K562 (cell line): ENCODE results near the gene PHPT1. TPM values are rescaled to one million over a fixed set of nuclear protein-coding genes. Genes with fewer than 3 reads are reported as not detected.

Source experiments
- IRF1 ChIP-seq: sonication (generic); formaldehyde crosslinking; IDR thresholded peaks from 2 replicates; pipeline ENCODE4 v1.8.0; 2022; ENCODE audit warnings: missing genetic modification reagents, mild to moderate bottlenecking, borderline replicate concordance
- KDM5B ChIP-seq: fragments of 200-600 bp; sonication (generic); IDR thresholded peaks from 2 replicates; pipeline ENCODE4 v1.6.1; 2012; ENCODE audit warnings: low read depth, mild to moderate bottlenecking, moderate library complexity, low read length, control low read depth, inconsistent platforms; ENCODE audit not compliant: insufficient replicate concordance
- POLR2G ChIP-seq: fragments of 200-400 bp; formaldehyde crosslinking; IDR thresholded peaks from 2 replicates; pipeline ENCODE4 v1.6.1; 2017; ENCODE audit warnings: low read depth, mild to moderate bottlenecking, antibody characterized with exemption, low read length, moderate library complexity
- RBM22 ChIP-seq: fragments of 200-400 bp; formaldehyde crosslinking; IDR thresholded peaks from 2 replicates; pipeline ENCODE4 v1.6.1; 2018; ENCODE audit warnings: low read length, low read depth; ENCODE audit not compliant: poor library complexity, severe bottlenecking
- ZNF318 ChIP-seq, 2 experiments: fragments of 450-650 bp; IDR thresholded peaks; 2 replicates each; pipeline ENCODE4 v1.6.1; 2016; ENCODE audit warnings: mild to moderate bottlenecking in 2 of 2, borderline replicate concordance in 1 of 2, low read depth in 1 of 2, moderate library complexity in 1 of 2
- polyA plus RNA-seq, 8 experiments: library from polyadenylated mRNA; depleted of rRNA in 4 of 8; stranded (reverse) in 5 of 8; unstranded in 3 of 8; fragments of >200 nt; fragmentation: Nextera tagmentation in 2 of 8; fragmentation: Illumina TruSeq in 1 of 8; extraction: Ambion mirVana in 2 of 8; extraction: Trizol in 1 of 8; gene quantifications; 2 replicates each; pipeline versions ENCODE4 v1.2.1 to v1.2.3, GENCODE V29; 2011 to 2014; ENCODE audit warnings: inconsistent platforms in 1 of 8, missing spikeins in 1 of 8
- total RNA-seq, 7 experiments: library from RNA; depleted of rRNA in 6 of 7; stranded (reverse); fragments of >200 nt in 6 of 7; fragmentation: Illumina TruSeq in 2 of 7; extraction: Trizol in 2 of 7; gene quantifications; 2 replicates each; pipeline versions ENCODE4 v1.2.1 to v1.2.3, GENCODE V29; 2011 to 2021; ENCODE audit warnings: low replicate concordance in 1 of 7

Gene PHPT1
- total and polyA plus RNA-seq, 9 of the 15 experiments (the other 6 are each of a cell fraction or from before 2014, with no cell fraction given), result 20.9 to 166 (median 129) TPM

GRCh38 chr9:136850866-136851775 is 1.9 kb downstream of the PHPT1 start (continued):
- TF ChIP-seq ZNF318 (IDR thresholded peaks at IDR 0.05; ENCODE audit: borderline replicate concordance in 1 of 2, low read depth in 1 of 2) (no peak), KDM5B (peak; percentile 19), POLR2G (peak; percentile 72), RBM22 (peak; percentile 82), IRF1 (CRISPR knock-in tag) (no peak)
